Loucy (cell line): ENCODE results near the gene FREM1.

Experiments
- H2AFZ ChIP-seq: fragments of 200-600 bp; sonication (generic); 2 replicates; pipeline ENCODE4 v1.6.0; 2016; ENCODE audit warnings: antibody characterized with exemption, mild to moderate bottlenecking, low read length, moderate library complexity
- H3F3A ChIP-seq: fragments of 200-600 bp; 2 replicates; pipeline ENCODE4 v1.6.0; 2016; ENCODE audit warnings: antibody characterized with exemption, low read depth, mild to moderate bottlenecking
- H3K27me3 ChIP-seq: fragments of 200-600 bp; sonication (generic); 2 replicates; pipeline ENCODE4 v1.6.1; 2014; ENCODE audit warnings: low read length, mild to moderate bottlenecking; ENCODE audit not compliant: insufficient read depth, poor library complexity, severe bottlenecking
- H3K36me3 ChIP-seq: fragments of 200-600 bp; sonication (generic); 2 replicates; pipeline ENCODE4 v1.6.1; 2016; ENCODE audit warnings: low read length; ENCODE audit not compliant: insufficient read depth
- H3K4me1 ChIP-seq: fragments of 200-600 bp; sonication (generic); 2 replicates; pipeline ENCODE4 v1.5.1; 2014; ENCODE audit warnings: low read length, mild to moderate bottlenecking; ENCODE audit not compliant: insufficient read depth, poor library complexity, severe bottlenecking
- H3K4me2 ChIP-seq: fragments of 200-600 bp; sonication (generic); 2 replicates; pipeline ENCODE4 v1.6.0; 2014; ENCODE audit warnings: antibody characterized with exemption, low read length, low read depth, mild to moderate bottlenecking; ENCODE audit not compliant: poor library complexity, severe bottlenecking
- H3K4me3 ChIP-seq: fragments of 200-600 bp; sonication (generic); 2 replicates; pipeline ENCODE4 v1.5.1; 2014; ENCODE audit warnings: low read length, mild to moderate bottlenecking, mixed read lengths; ENCODE audit not compliant: poor library complexity, severe bottlenecking
- H3K79me2 ChIP-seq: fragments of 200-600 bp; sonication (generic); 2 replicates; pipeline ENCODE4 v1.6.1; 2014; ENCODE audit warnings: low read length; ENCODE audit not compliant: insufficient read depth
- H3K9ac ChIP-seq: fragments of 200-600 bp; sonication (generic); 2 replicates; pipeline ENCODE4 v1.6.0; 2014; ENCODE audit warnings: mild to moderate bottlenecking, low read depth, low read length, moderate library complexity; ENCODE audit not compliant: poor library complexity, severe bottlenecking
- H3K9me2 ChIP-seq: fragments of 200-600 bp; sonication (generic); replicated peaks from 2 replicates; pipeline ENCODE4 v1.6.1; 2016; ENCODE audit warnings: low read depth, low read length, mixed read lengths
- H3K9me3 ChIP-seq: fragments of 200-600 bp; sonication (generic); 2 replicates; pipeline ENCODE4 v1.6.1; 2014; ENCODE audit warnings: mild to moderate bottlenecking, antibody characterized with exemption, low read length, low read depth; ENCODE audit not compliant: insufficient read depth
- H4K20me1 ChIP-seq: fragments of 200-600 bp; sonication (generic); 2 replicates; pipeline ENCODE4 v1.6.0; 2014; ENCODE audit warnings: antibody characterized with exemption, low read length, mild to moderate bottlenecking; ENCODE audit not compliant: insufficient read depth, poor library complexity, severe bottlenecking
- CTCF ChIP-seq: fragments of 200-600 bp; sonication (generic); conservative IDR thresholded peaks from 2 replicates; pipeline ENCODE4 v1.5.1; 2014; ENCODE audit warnings: mild to moderate bottlenecking, antibody characterized with exemption, low read length
- EZH2phosphoT487 ChIP-seq: fragments of 200-600 bp; IDR thresholded peaks from 2 replicates; pipeline ENCODE4 v1.6.1; 2018; ENCODE audit warnings: antibody characterized with exemption, mild to moderate bottlenecking, moderate library complexity, borderline replicate concordance

FREM1 gene

GRCh38 chr9:14868772-14869583 is 41.2 kb downstream of the FREM1 start:
- Histone ChIP-seq H2AFZ (no peak overlapping the region), H3K9me3 (no peaks in the 10 kb centered on the region), H3F3A (no peaks in the 10 kb centered on the region), H3K79me2 (no peaks in the 10 kb centered on the region), H3K4me1 (no peaks in the 10 kb centered on the region), H3K27me3 (no peaks in the 10 kb centered on the region), H3K4me3 (no peak overlapping the region), H3K4me2 (no peak overlapping the region), H3K9ac (no peak overlapping the region), H3K9me2 (no peaks in the 10 kb centered on the region), H4K20me1 (no peaks in the 10 kb centered on the region), H3K36me3 (no peaks in the 10 kb centered on the region)
- no peak for TF ChIP-seq CTCF
- TF ChIP-seq EZH2phosphoT487, result no peak

- Histone ChIP-seq H2AFZ (no peak overlapping the region), H3K9ac (no peak overlapping the region), H3K4me1 (no peaks in the 10 kb centered on the region), H3K9me2 (no peaks in the 10 kb centered on the region), H3K36me3 (no peaks in the 10 kb centered on the region), H3K27me3 (no peaks in the 10 kb centered on the region), H3F3A (no peaks in the 10 kb centered on the region), H3K4me2 (no peak overlapping the region), H3K79me2 (no peaks in the 10 kb centered on the region), H4K20me1 (no peaks in the 10 kb centered on the region), H3K9me3 (no peaks in the 10 kb centered on the region), H3K4me3 (no peak overlapping the region)
- TF ChIP-seq EZH2phosphoT487 (no peak), CTCF (no peak)
Measured at GRCh38 chr9:14868418-14868771, 41.8 kb downstream of the FREM1 start.

GRCh38 chr9:14866200-14866749 is 44.0 kb downstream of the FREM1 start:
- H3K79me2 ChIP-seq, result no peaks in the 10 kb centered on the region
- H2AFZ ChIP-seq, result no peak overlapping the region
- no peaks in the 10 kb centered on the region for H3K9me2 ChIP-seq
- no peaks in the 10 kb centered on the region for H3K36me3 ChIP-seq
- no peaks in the 10 kb centered on the region for H4K20me1 ChIP-seq
- H3K9ac ChIP-seq, result no peak overlapping the region
- no peaks in the 10 kb centered on the region for H3K9me3 ChIP-seq
- H3F3A ChIP-seq, result no peaks in the 10 kb centered on the region
- TF ChIP-seq CTCF, result no peak
- TF ChIP-seq EZH2phosphoT487, result no peak
- no peak overlapping the region for H3K4me2 ChIP-seq
- H3K27me3 ChIP-seq, result no peaks in the 10 kb centered on the region
- H3K4me3 ChIP-seq, result no peak overlapping the region
- H3K4me1 ChIP-seq, result no peaks in the 10 kb centered on the region
